Aorta (tissue), 5 donors: ENCODE measurements around the gene CLASRP. TPM values are rescaled to one million over a fixed set of nuclear protein-coding genes. Genes with fewer than 3 reads are reported as not detected.

Source experiments
- ATAC-seq: fragments of 200-7000 bp; cut with Tn5 transposase; one replicate; pipeline ENCODE4 v1.9.1; 2022; ENCODE audit warnings: moderate library complexity; ENCODE audit not compliant: low FRiP score
- DNase-seq, 2 donors: peaks; one replicate each; pipeline ENCODE4 v3.0.0-alpha.2; 2020
- H3K27ac ChIP-seq, 2 donors: one replicate each; pipeline ENCODE4 v1.5.1; 2013; ENCODE audit warnings: low read length in 2 of 2, mild to moderate bottlenecking in 2 of 2, moderate library complexity in 2 of 2, control low read depth in 1 of 2, inconsistent platforms in 1 of 2, low read depth in 1 of 2
- H3K27me3 ChIP-seq, 2 donors: one replicate each; pipeline ENCODE4 v1.6.1; 2013; ENCODE audit warnings: control low read depth in 1 of 2, low read length in 1 of 2, mild to moderate bottlenecking in 1 of 2, moderate library complexity in 1 of 2; ENCODE audit not compliant: insufficient read depth in 2 of 2, control insufficient read depth in 1 of 2
- H3K36me3 ChIP-seq, 2 donors: one replicate each; pipeline ENCODE4 v1.6.1; 2013; ENCODE audit warnings: control low read depth in 1 of 2, low read length in 1 of 2, mild to moderate bottlenecking in 1 of 2; ENCODE audit not compliant: insufficient read depth in 2 of 2, control insufficient read depth in 1 of 2
- H3K4me1 ChIP-seq, 2 donors: one replicate each; pipeline ENCODE4 v1.6.1; 2013; ENCODE audit warnings: low read length in 2 of 2, control low read depth in 1 of 2, mild to moderate bottlenecking in 1 of 2, moderate library complexity in 1 of 2; ENCODE audit not compliant: insufficient read depth in 2 of 2, control insufficient read depth in 1 of 2
- H3K4me3 ChIP-seq, 2 donors: one replicate each; pipeline ENCODE4 v1.5.1; 2013; ENCODE audit warnings: low read length in 2 of 2, control low read depth in 1 of 2, mild to moderate bottlenecking in 1 of 2
- H3K9me3 ChIP-seq: one replicate; pipeline ENCODE4 v1.6.1; 2013; ENCODE audit warnings: mild to moderate bottlenecking, low read length; ENCODE audit not compliant: control insufficient read depth
- WGBS, 2 donors: extraction: QIAGEN DNeasy Blood & Tissue Kit; methylation state at CpG; one replicate each; pipeline ENCODE4 v1.1.7; 2013; 5-methylcytosine and 5-hydroxymethylcytosine counted together
- intact Hi-C, 2 donors: fragments of 100-400 bp; cut with DNase I; formaldehyde crosslinking; loops; one replicate each; pipeline versions ENCODE4 v1.14.2 to v1.15.0; 2022
- polyA plus RNA-seq, 2 donors: library from polyadenylated mRNA; stranded (reverse); fragments of 200-250 nt; gene quantifications; one replicate each; pipeline ENCODE4 v1.2.3, GENCODE V29; 2013
- total RNA-seq, 2 donors: library from RNA; stranded (reverse); fragmentation: NEBNext Ultra II Directional; extraction: Animal tissue kit (Norgen Biotek cat#: 25700); gene quantifications; one replicate each; pipeline ENCODE4 v1.2.1, GENCODE V29; 2021
- donor health status: healthy with polysubstance abuse.
- donor health status: Bipolar disorder and iron deficiency.
- donor health status: DM: no; HTN: no; CAD: no.
- donor health status: DM: no; HTN: no; CAD: no.
- donor health status: DM: yes; HTN: yes; CAD: no.

Gene CLASRP
- total and polyA plus RNA-seq, 4 donors: 18.2 to 209 (median 92.2) TPM

DNA sequence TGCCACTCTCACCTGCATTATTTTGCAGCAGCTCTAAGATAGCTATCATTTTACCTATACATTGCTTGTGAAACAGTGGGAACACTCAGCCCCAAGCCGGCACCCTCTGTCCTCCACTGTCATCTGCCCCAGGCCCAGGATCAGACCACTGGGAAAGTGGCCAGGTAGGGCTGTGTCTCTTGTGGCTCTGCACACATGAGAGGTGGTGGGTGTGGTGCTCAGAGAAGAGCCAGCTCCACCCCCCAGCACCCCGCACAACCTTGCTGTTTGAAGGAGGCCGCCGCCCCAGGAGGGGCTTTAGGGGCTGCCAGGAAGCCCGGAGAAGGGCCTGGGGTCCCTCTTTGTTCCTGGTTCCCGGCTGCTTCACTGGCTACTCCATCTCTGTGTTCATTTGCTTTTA lies 80.7 kb downstream of the CLASRP start:
- Histone ChIP-seq H3K4me1 (no peaks in the 10 kb centered on the region), H3K4me3 (no peak overlapping the region), H3K9me3 (no peaks in the 10 kb centered on the region), H3K36me3 (no peaks in the 10 kb centered on the region), H3K27me3 (no peaks in the 10 kb centered on the region), H3K27ac (no peak overlapping the region)
- intact Hi-C loops: no loop called here
- no peak for ATAC-seq
- WGBS, 2 donors: 88 to 94% methylated on average over 6 of the region's 6 CpGs
- no peak for DNase-seq

Other genes starting within 250 kb of the CLASRP start
- 100 to 1,000 TPM; 146 to 161 TPM for gene BCAM, start 229.9 kb upstream of the CLASRP start, total RNA-seq
- gene BCAM, start 229.9 kb upstream of the CLASRP start, polyA plus RNA-seq: 100 to 1,000 TPM in 1 of 2 donors, 10 to 100 TPM in 1; 43.1 to 109 TPM
- gene NECTIN2, start 192.7 kb upstream of the CLASRP start, total RNA-seq: 10 to 100 TPM; 88.2 to 97.8 TPM
- gene NECTIN2, start 192.7 kb upstream of the CLASRP start, polyA plus RNA-seq: 10 to 100 TPM; 27.8 to 49.5 TPM
- gene TOMM40, start 147.8 kb upstream of the CLASRP start, total RNA-seq: 10 to 100 TPM; 22.3 to 23.6 TPM
- 10 to 100 TPM in 1 of 2 donors, 1 to 10 TPM in 1; 8.9 to 14.8 TPM for gene TOMM40, start 147.8 kb upstream of the CLASRP start, polyA plus RNA-seq
- 100 to 1,000 TPM in 1 of 2 donors, 10 to 100 TPM in 1; 96.1 to 105 TPM for gene APOE, start 133.2 kb upstream of the CLASRP start, total RNA-seq
- 100 to 1,000 TPM; 207 to 455 TPM for gene APOE, start 133.2 kb upstream of the CLASRP start, polyA plus RNA-seq
- gene APOC1, start 124.4 kb upstream of the CLASRP start, total RNA-seq: 10 to 100 TPM; 14.8 to 22.2 TPM
- 100 to 1,000 TPM in 1 of 2 donors, 1 to 10 TPM in 1; 7.4 to 127 TPM for gene APOC1, start 124.4 kb upstream of the CLASRP start, polyA plus RNA-seq
- not detected for gene APOC4, start 96.8 kb upstream of the CLASRP start, total RNA-seq
- gene APOC4, start 96.8 kb upstream of the CLASRP start, polyA plus RNA-seq: not detected
- gene APOC2, start 93.0 kb upstream of the CLASRP start, total RNA-seq: 1 to 10 TPM; 1.2 to 1.5 TPM
- gene APOC2, start 93.0 kb upstream of the CLASRP start, polyA plus RNA-seq: 10 to 100 TPM in 1 of 2 donors, not detected in 1; 18.8 TPM
- gene CLPTM1, start 83.7 kb upstream of the CLASRP start, total RNA-seq: 10 to 100 TPM; 70.6 to 72.5 TPM
- gene CLPTM1, start 83.7 kb upstream of the CLASRP start, polyA plus RNA-seq: 10 to 100 TPM; 25.7 to 81.4 TPM
- 10 to 100 TPM; 20.2 to 30.0 TPM for gene RELB, start 37.6 kb upstream of the CLASRP start, total RNA-seq
- 10 to 100 TPM in 1 of 2 donors, 1 to 10 TPM in 1; 7.0 to 10.6 TPM for gene RELB, start 37.6 kb upstream of the CLASRP start, polyA plus RNA-seq
- gene ZNF296, start 37.4 kb downstream of the CLASRP start, total RNA-seq: under 1 TPM; 0.19 to 0.45 TPM
- 1 to 10 TPM in 1 of 2 donors, under 1 TPM in 1; 0.38 to 1.1 TPM for gene ZNF296, start 37.4 kb downstream of the CLASRP start, polyA plus RNA-seq
- 10 to 100 TPM in 1 of 2 donors, 1 to 10 TPM in 1; 8.0 to 12.3 TPM for gene GEMIN7, start 40.2 kb downstream of the CLASRP start, total RNA-seq
- 10 to 100 TPM in 1 of 2 donors, 1 to 10 TPM in 1; 6.4 to 13.5 TPM for gene GEMIN7, start 40.2 kb downstream of the CLASRP start, polyA plus RNA-seq
- gene PPP1R37, start 54.1 kb downstream of the CLASRP start, total RNA-seq: 10 to 100 TPM; 12.1 to 22.7 TPM
- 10 to 100 TPM in 1 of 2 donors, 1 to 10 TPM in 1; 7.1 to 16.8 TPM for gene PPP1R37, start 54.1 kb downstream of the CLASRP start, polyA plus RNA-seq
- gene NKPD1, start 121.9 kb downstream of the CLASRP start, total RNA-seq: not detected
- gene NKPD1, start 121.9 kb downstream of the CLASRP start, polyA plus RNA-seq: under 1 TPM in 1 of 2 donors, not detected in 1; 0.05 TPM
- 10 to 100 TPM in 1 of 2 donors, 1 to 10 TPM in 1; 9.5 to 13.6 TPM for gene TRAPPC6A, start 139.2 kb downstream of the CLASRP start, total RNA-seq
- 10 to 100 TPM; 16.5 to 17.0 TPM for gene TRAPPC6A, start 139.2 kb downstream of the CLASRP start, polyA plus RNA-seq
- 10 to 100 TPM in 1 of 2 donors, 1 to 10 TPM in 1; 7.5 to 12.2 TPM for gene BLOC1S3, start 139.7 kb downstream of the CLASRP start, total RNA-seq
- 1 to 10 TPM; 2.9 to 5.3 TPM for gene BLOC1S3, start 139.7 kb downstream of the CLASRP start, polyA plus RNA-seq
- gene EXOC3L2, start 206.4 kb downstream of the CLASRP start, total RNA-seq: 10 to 100 TPM; 10.8 to 13.9 TPM
- under 1 TPM; 0.50 to 0.67 TPM for gene EXOC3L2, start 206.4 kb downstream of the CLASRP start, polyA plus RNA-seq
- gene MARK4, start 212.2 kb downstream of the CLASRP start, total RNA-seq: 10 to 100 TPM; 40.3 to 40.4 TPM
- 10 to 100 TPM in 1 of 2 donors, 1 to 10 TPM in 1; 6.0 to 15.7 TPM for gene MARK4, start 212.2 kb downstream of the CLASRP start, polyA plus RNA-seq